PC-3 (cell line): ENCODE data around the gene C3orf22. TPM values are rescaled to one million over a fixed set of nuclear protein-coding genes. Genes with fewer than 3 reads are reported as not detected.

ENCODE experiments used
- ATAC-seq: fragments of 200-7000 bp; cut with Tn5 transposase; 2 replicates; pipeline ENCODE4 v1.9.1; 2020; ENCODE audit warnings: mild to moderate bottlenecking, moderate library complexity
- BruUV-seq: library from RNA; stranded (reverse); fragments of 400-500 nt; replicated peaks from 2 replicates; lab custom pipeline; 2021; lab: Mats Ljungman, UMichigan
- CTCF ChIA-PET: fragments of 300-600 bp; sonication (Branson Sonifier 250); formaldehyde crosslinking; loops from one replicate; lab custom pipeline; 2022; ENCODE audit warnings: antibody characterized with exemption; lab: Charles Lee
- POLR2A ChIA-PET: fragments of 300-600 bp; sonication (Branson Sonifier 250); formaldehyde crosslinking; loops from one replicate; lab custom pipeline; 2022; ENCODE audit warnings: antibody characterized with exemption; ENCODE audit not compliant: unreplicated experiment; lab: Charles Lee
- DNase-seq: peaks from one replicate; pipeline ENCODE4 v3.0.0-alpha.2; 2015
- H2AFZ ChIP-seq: fragments of 300-600 bp; sonication (generic); 2 replicates; pipeline ENCODE4 v1.6.0; 2016; ENCODE audit warnings: antibody characterized with exemption, low read length
- H3F3A ChIP-seq: fragments of 300-600 bp; sonication (generic); one replicate; pipeline ENCODE4 v1.6.0; 2017; ENCODE audit warnings: antibody characterized with exemption, low read length, control low read depth, mild to moderate bottlenecking; ENCODE audit not compliant: unreplicated experiment
- H3K27ac ChIP-seq: fragments of 300-600 bp; sonication (generic); 2 replicates; pipeline ENCODE4 v1.5.1; 2016; ENCODE audit warnings: mild to moderate bottlenecking, low read length
- H3K27me3 ChIP-seq: fragments of 300-600 bp; sonication (generic); 2 replicates; pipeline ENCODE4 v1.6.1; 2016; ENCODE audit warnings: low read length, mixed read lengths
- H3K36me3 ChIP-seq: fragments of 300-600 bp; sonication (generic); 2 replicates; pipeline ENCODE4 v1.6.1; 2016; ENCODE audit warnings: low read depth, mixed run types, low read length, mixed read lengths
- H3K4me1 ChIP-seq: fragments of 300-600 bp; sonication (generic); 2 replicates; pipeline ENCODE4 v1.5.1; 2016; ENCODE audit warnings: low read length; ENCODE audit not compliant: insufficient read depth
- H3K4me2 ChIP-seq: fragments of 300-600 bp; sonication (generic); 2 replicates; pipeline ENCODE4 v1.6.0; 2016; ENCODE audit warnings: low read length
- H3K4me3 ChIP-seq: fragments of 300-600 bp; sonication (generic); 2 replicates; pipeline ENCODE4 v1.5.1; 2016; ENCODE audit warnings: mild to moderate bottlenecking, low read length, mixed read lengths
- H3K79me2 ChIP-seq: fragments of 300-600 bp; sonication (generic); 2 replicates; pipeline ENCODE4 v1.6.1; 2017; ENCODE audit warnings: low read length, mixed read lengths
- H3K9ac ChIP-seq: fragments of 300-600 bp; sonication (generic); 2 replicates; pipeline ENCODE4 v1.6.0; 2016; ENCODE audit warnings: mild to moderate bottlenecking, low read length
- H3K9me2 ChIP-seq: fragments of 300-600 bp; sonication (generic); replicated peaks from 2 replicates; pipeline ENCODE4 v1.6.1; 2016; ENCODE audit warnings: mixed run types, low read length, mixed read lengths
- H3K9me3 ChIP-seq: fragments of 300-600 bp; sonication (generic); 2 replicates; pipeline ENCODE4 v1.6.1; 2016; ENCODE audit warnings: low read length, mixed read lengths
- H4K20me1 ChIP-seq: fragments of 300-600 bp; sonication (generic); 2 replicates; pipeline ENCODE4 v1.6.1; 2016; ENCODE audit warnings: low read length, mixed read lengths
- CTCF ChIP-seq: fragments of 300-600 bp; sonication (generic); conservative IDR thresholded peaks from 2 replicates; pipeline ENCODE4 v1.5.1; 2017; ENCODE audit warnings: antibody characterized with exemption, low read depth, mild to moderate bottlenecking, low read length
- EZH2 ChIP-seq: fragments of 300-600 bp; sonication (generic); IDR thresholded peaks from one replicate; pipeline ENCODE4 v1.6.1; 2017; ENCODE audit warnings: antibody characterized with exemption, mild to moderate bottlenecking, low read length; ENCODE audit not compliant: unreplicated experiment
- EZH2phosphoT487 ChIP-seq: fragments of 300-600 bp; sonication (generic); IDR thresholded peaks from 2 replicates; pipeline ENCODE4 v1.6.1; 2018; ENCODE audit warnings: mild to moderate bottlenecking, antibody characterized with exemption, low read length, borderline replicate concordance
- intact Hi-C: fragments of 100-400 bp; cut with micrococcal nuclease; formaldehyde crosslinking; loops from 2 replicates; pipeline ENCODE4 v1.9.0; 2023
- total RNA-seq: library from RNA; depleted of rRNA; stranded (reverse); fragments of >200 nt; gene quantifications from 2 replicates; pipeline ENCODE4 v1.2.3, GENCODE V29; 2014

The C3orf22 gene
- total RNA-seq, 1 experiment from 2014 or later: not detected

- Histone ChIP-seq H3F3A (no peaks in the 10 kb centered on the region), H3K27ac (no peak overlapping the region), H2AFZ (no peak overlapping the region), H3K79me2 (no peaks in the 10 kb centered on the region), H4K20me1 (no peaks in the 10 kb centered on the region), H3K4me3 (no peak overlapping the region), H3K9me3 (no peaks in the 10 kb centered on the region), H3K36me3 (no peaks in the 10 kb centered on the region), H3K4me1 (no peaks in the 10 kb centered on the region), H3K9ac (no peak overlapping the region), H3K27me3 (peaks cover 9% of the 10 kb centered on the region), H3K9me2 (no peaks in the 10 kb centered on the region), H3K4me2 (no peak overlapping the region)
- BruUV-seq: no TSS peak
- POLR2A ChIA-PET: no interaction called here
- intact Hi-C loops: no loop called here
- CTCF ChIA-PET: no interaction called here
- ATAC-seq (no peak), DNase-seq (no peak)
- no peak for TF ChIP-seq EZH2phosphoT487
- TF ChIP-seq CTCF: no peak
- no peak for TF ChIP-seq EZH2
These were observed 1.4 kb downstream of the C3orf22 start for GRCh38 chr3:126557415-126557745.

GRCh38 chr3:126556637-126557414, 1.9 kb downstream of the C3orf22 start:
- H2AFZ ChIP-seq: no peak overlapping the region
- H3K27me3 ChIP-seq: peaks cover 6% of the 10 kb centered on the region; the same call in 1 of the 2 replicates
- intact Hi-C loops: no loop called here

More at GRCh38 chr3:126556637-126557414, 1.9 kb downstream of the C3orf22 start:
- no peak for TF ChIP-seq CTCF
- TF ChIP-seq EZH2phosphoT487: no peak
- TF ChIP-seq EZH2: no peak
- H3K79me2 ChIP-seq: no peaks in the 10 kb centered on the region
- BruUV-seq: no TSS peak
- H3K4me1 ChIP-seq: no peaks in the 10 kb centered on the region
- H3F3A ChIP-seq: no peaks in the 10 kb centered on the region
- H3K9ac ChIP-seq: no peak overlapping the region
- no peaks in the 10 kb centered on the region for H4K20me1 ChIP-seq
- no peaks in the 10 kb centered on the region for H3K9me2 ChIP-seq
- DNase-seq (no peak), ATAC-seq (no peak)
- CTCF ChIA-PET: no interaction called here
- H3K27ac ChIP-seq: no peak overlapping the region
- POLR2A ChIA-PET: no interaction called here
- H3K4me2 ChIP-seq: no peak overlapping the region
- H3K4me3 ChIP-seq: no peak overlapping the region
- H3K9me3 ChIP-seq: no peaks in the 10 kb centered on the region
- no peaks in the 10 kb centered on the region for H3K36me3 ChIP-seq
